Measurements from ENCODE around the gene ADAMTS17. TPM values are rescaled to one million over a fixed set of nuclear protein-coding genes. Genes with fewer than 3 reads are reported as not detected.

Gene ADAMTS17
- polyA plus RNA-seq, 2 of the 4 experiments (the other 2 are of a cell fraction), result 0.05 TPM; not detected in 1

DNA sequence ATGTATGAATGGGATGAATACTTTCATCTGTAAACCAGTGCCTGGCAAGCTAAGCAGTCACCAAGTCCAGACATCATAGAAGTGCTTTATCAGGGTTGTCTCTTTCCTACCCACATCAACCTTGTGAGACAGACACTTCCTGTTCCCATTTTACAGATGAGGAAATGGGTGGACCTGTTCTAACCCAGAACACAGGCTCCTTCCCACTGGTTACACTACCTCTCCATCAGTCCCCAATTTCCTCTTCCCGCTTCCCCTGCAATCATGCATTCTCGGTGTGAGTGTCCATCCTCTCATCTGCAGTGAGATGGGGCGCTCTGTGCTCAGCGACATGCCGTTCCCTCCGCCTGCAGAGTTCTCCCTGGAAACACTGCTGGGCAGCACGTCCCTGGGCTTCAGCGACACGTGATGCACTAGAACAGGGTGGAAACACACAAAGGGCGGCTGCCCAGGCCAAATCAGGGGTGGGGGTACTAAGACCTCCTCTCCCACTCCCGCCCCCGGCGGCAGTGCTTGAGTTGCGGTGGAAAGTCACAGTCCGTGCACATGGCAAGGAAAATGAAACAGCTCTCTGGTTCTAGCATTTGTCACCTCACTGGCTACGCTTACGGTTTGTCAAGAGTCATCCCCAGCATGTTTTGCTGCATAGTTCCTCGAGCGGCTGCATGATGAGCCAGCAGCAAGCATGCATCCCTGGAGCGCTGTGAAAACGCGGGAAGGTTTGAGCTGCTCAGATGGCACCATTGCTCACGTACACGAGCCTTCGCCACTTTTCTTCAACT, 201.1 kb downstream of the ADAMTS17 start:
- Histone ChIP-seq H3K27ac (no peak overlapping the region), H3K4me3 (no peak overlapping the region), H3K4me2 (no peak overlapping the region), H3K4me1 (no peaks in the 10 kb centered on the region), H3K9me3 (no peaks in the 10 kb centered on the region; the same call in 2 of the 3 replicates)
- no peak for DNase-seq (ENCODE audit: low read depth in 1 of 2, low spot score in 1 of 2)
- ATAC-seq, result no peak; a peak in 1 of 6 replicates
- ChIA-PET CTCF (interaction anchor here (1.0 to 1.4 kb wide), 2 partner anchors 8 to 18 kb away, joined by 3 read pairs; no protein-coding TSS in a partner anchor), POLR2A (interaction anchor here (0.6 kb wide), 1 partner anchor 252 kb away, joined by 10 read pairs; no protein-coding TSS in a partner anchor)
- FAIRE-seq, result no peak
- TF ChIP-seq ZC3H11A (IDR thresholded peaks at IDR 0.05) (no peak), SMC3 (IDR thresholded peaks at IDR 0.05) (no peak), HOXA7 (CRISPR knock-in tag; IDR thresholded peaks at IDR 0.05) (no peak), ESRRA (IDR thresholded peaks at IDR 0.05; ENCODE audit: borderline replicate concordance, low read length) (no peak), MAZ (IDR thresholded peaks at IDR 0.05; ENCODE audit: borderline replicate concordance, low read depth, low read length) (no peak), RAD21 (conservative IDR thresholded peaks at IDR 0.05 in 1 of 2, IDR thresholded peaks at IDR 0.05 in 1 of 2) (no peak), KDM1A (IDR thresholded peaks at IDR 0.05; ENCODE audit: low read depth) (no peak), HDAC2 (IDR thresholded peaks at IDR 0.05) (no peak), ZNF302 (CRISPR knock-in tag; IDR thresholded peaks at IDR 0.05) (no peak), MAFK (IDR thresholded peaks at IDR 0.05; ENCODE audit: partially characterized antibody) (no peak), GATA3 (IDR thresholded peaks at IDR 0.05; ENCODE audit: borderline replicate concordance) (no peak), EHF (CRISPR knock-in tag; IDR thresholded peaks at IDR 0.05) (no peak), FOXS1 (CRISPR knock-in tag; IDR thresholded peaks at IDR 0.05) (no peak), ZSCAN20 (CRISPR knock-in tag; IDR thresholded peaks at IDR 0.05) (no peak), CHD4 (IDR thresholded peaks at IDR 0.05; ENCODE audit: borderline replicate concordance) (no peak)
- TF ChIP-seq, protein P1, sequence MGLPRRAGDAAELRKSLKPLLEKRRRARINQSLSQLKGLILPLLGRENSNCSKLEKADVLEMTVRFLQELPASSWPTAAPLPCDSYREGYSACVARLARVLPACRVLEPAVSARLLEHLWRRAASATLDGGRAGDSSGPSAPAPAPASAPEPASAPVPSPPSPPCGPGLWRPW (IDR thresholded peaks at IDR 0.05), result no peak
- TF ChIP-seq, protein P2, sequence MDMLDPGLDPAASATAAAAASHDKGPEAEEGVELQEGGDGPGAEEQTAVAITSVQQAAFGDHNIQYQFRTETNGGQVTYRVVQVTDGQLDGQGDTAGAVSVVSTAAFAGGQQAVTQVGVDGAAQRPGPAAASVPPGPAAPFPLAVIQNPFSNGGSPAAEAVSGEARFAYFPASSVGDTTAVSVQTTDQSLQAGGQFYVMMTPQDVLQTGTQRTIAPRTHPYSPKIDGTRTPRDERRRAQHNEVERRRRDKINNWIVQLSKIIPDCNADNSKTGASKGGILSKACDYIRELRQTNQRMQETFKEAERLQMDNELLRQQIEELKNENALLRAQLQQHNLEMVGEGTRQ (IDR thresholded peaks at IDR 0.05), result no peak
- TF ChIP-seq, protein P3, sequence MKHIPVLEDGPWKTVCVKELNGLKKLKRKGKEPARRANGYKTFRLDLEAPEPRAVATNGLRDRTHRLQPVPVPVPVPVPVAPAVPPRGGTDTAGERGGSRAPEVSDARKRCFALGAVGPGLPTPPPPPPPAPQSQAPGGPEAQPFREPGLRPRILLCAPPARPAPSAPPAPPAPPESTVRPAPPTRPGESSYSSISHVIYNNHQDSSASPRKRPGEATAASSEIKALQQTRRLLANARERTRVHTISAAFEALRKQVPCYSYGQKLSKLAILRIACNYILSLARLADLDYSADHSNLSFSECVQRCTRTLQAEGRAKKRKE (CRISPR knock-in tag; IDR thresholded peaks at IDR 0.05; ENCODE audit: low read depth), result no peak
- TF ChIP-seq, protein P4, sequence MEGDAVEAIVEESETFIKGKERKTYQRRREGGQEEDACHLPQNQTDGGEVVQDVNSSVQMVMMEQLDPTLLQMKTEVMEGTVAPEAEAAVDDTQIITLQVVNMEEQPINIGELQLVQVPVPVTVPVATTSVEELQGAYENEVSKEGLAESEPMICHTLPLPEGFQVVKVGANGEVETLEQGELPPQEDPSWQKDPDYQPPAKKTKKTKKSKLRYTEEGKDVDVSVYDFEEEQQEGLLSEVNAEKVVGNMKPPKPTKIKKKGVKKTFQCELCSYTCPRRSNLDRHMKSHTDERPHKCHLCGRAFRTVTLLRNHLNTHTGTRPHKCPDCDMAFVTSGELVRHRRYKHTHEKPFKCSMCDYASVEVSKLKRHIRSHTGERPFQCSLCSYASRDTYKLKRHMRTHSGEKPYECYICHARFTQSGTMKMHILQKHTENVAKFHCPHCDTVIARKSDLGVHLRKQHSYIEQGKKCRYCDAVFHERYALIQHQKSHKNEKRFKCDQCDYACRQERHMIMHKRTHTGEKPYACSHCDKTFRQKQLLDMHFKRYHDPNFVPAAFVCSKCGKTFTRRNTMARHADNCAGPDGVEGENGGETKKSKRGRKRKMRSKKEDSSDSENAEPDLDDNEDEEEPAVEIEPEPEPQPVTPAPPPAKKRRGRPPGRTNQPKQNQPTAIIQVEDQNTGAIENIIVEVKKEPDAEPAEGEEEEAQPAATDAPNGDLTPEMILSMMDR (IDR thresholded peaks at IDR 0.05), result no peak
- 50% methylated on average over 25 of the region's 25 CpGs for WGBS (ENCODE audit: missing lambda C conversion rate)

DNA sequence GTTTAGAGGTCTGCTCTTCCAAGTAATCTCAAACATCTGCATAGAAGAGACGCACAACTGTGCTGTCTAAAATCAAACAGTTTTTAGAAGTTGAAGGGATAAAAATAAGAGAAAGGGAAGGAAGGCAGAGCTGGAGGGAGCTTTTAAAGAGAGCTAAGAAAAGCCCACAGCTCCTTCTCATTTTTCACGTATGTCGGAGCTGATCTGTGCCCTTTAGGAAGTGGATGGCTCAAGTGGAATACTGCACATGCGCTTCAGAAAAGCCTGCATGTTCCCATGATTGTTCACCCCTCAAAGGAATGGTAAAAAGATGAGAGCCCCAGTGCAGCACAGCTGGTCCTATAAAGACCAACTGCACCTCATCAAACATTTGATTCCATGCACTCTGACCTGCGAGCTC, 207.2 kb downstream of the ADAMTS17 start:
- CTCF ChIA-PET, result interaction anchor here (1.0 to 1.1 kb wide), 2 partner anchors 11 to 206 kb away, joined by 3 read pairs; no protein-coding TSS in a partner anchor
- Histone ChIP-seq H3K4me2 (no peak overlapping the region), H3K27ac (no peak overlapping the region), H3K9me3 (peaks cover 3% of the 10 kb centered on the region; the same call in 1 of the 3 replicates), H3K4me3 (no peak overlapping the region), H3K4me1 (no peaks in the 10 kb centered on the region)
- POLR2A ChIA-PET, result no interaction called here
- no peak for FAIRE-seq
- no peak for ATAC-seq
- 54% methylated on average over 5 of the region's 5 CpGs for WGBS (ENCODE audit: missing lambda C conversion rate)
- no peak for TF ChIP-seq ZSCAN20 (CRISPR knock-in tag; IDR thresholded peaks at IDR 0.05)
- TF ChIP-seq, protein P5, sequence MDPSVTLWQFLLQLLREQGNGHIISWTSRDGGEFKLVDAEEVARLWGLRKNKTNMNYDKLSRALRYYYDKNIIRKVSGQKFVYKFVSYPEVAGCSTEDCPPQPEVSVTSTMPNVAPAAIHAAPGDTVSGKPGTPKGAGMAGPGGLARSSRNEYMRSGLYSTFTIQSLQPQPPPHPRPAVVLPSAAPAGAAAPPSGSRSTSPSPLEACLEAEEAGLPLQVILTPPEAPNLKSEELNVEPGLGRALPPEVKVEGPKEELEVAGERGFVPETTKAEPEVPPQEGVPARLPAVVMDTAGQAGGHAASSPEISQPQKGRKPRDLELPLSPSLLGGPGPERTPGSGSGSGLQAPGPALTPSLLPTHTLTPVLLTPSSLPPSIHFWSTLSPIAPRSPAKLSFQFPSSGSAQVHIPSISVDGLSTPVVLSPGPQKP (IDR thresholded peaks at IDR 0.05; ENCODE audit: low read depth, low read length), result no peak
- DNase-seq (ENCODE audit: low read depth in 1 of 2, low spot score in 1 of 2), result no peak

All from A549 (cell line).